ENCODE results near the gene C5. TPM values are rescaled to one million over a fixed set of nuclear protein-coding genes. Genes with fewer than 3 reads are reported as not detected.
A peak's percentile ranks its signal among the peaks of the same experiment; 100 is the strongest.

The C5 gene
- total RNA-seq, 1 donor from 2014 or later = 2.2 TPM

DNA sequence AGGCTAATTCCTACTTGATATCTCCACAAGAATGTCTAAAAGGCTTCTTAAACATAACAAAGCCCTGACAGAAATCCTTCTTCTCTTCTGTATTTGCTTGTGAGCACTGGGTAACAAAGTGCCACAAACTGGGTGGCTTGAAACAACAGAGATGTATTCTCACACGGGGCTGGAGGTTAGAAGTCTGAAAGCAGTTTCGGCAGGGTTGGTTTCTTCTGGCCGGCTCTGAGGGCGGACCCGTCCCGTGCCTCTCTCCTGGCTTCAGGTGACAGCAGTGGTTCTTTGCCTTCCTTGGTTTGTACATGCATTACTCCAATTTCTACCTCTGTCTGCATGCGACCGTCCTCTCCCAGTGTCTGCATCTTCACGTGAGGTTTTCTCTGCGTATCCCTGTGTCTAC, 109.5 kb downstream of the C5 start:
- DNase-seq = no peak

DNA sequence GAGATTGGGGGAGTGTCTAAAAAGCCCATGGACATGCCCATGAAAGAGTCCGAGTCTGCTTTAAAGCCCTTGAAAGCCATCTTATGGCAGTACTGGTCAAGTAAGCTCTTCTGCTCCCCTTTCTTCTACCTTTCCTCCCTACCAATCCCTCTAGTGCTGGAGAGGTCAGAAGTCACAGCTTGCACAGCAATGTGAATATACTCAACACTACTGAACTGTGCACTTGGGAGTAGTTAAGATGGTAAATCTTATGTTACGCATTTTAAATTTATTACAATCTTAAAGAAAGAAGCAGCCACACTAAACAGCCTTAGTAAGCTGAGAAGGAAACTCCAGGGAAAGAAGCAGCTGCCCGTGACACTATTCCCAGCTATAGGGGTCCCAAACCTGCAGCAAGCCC, 111.2 kb downstream of the C5 start:
- DNase-seq = no peak

DNA sequence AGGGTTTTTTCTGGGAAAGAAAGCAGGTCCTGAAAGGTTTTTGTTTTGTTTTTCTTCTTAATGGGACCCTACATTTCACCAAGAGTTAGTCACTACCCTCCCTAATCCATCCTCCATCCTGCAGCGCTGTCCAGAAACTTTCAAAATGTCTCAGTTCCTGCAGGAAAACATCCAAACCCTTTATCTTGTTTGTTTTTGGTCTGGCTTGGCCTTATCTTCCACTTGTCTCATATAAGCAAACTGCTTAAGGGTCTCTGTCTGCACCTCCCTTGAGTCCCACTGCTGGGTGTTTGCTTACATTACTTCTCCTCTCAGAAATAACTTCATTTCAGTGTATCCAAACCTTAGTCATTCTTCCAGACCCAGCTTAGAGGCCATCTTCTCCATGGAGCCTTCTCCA, 112.5 kb downstream of the C5 start:
- no peak for DNase-seq

DNA sequence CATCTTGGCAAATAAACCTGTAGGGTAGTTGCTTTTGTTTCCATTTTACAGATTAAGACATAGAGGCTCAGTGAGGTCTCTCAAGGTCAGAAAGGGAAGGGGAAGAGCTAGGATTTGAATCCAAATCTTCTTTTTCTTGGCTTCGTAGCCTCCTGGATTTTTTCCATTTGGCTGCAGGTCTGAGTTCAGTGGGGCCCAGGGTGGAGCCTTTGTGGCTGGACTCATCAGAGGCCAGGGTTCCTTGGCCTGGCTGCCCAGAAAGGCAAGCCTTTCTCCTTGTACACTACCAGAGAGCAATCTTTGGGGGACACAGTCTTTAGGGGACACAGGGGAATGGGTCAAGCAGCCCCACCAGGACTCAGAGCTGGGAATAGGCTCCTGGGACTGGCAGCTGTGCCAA, 112.9 kb downstream of the C5 start:
- DNase-seq = no peak

DNA sequence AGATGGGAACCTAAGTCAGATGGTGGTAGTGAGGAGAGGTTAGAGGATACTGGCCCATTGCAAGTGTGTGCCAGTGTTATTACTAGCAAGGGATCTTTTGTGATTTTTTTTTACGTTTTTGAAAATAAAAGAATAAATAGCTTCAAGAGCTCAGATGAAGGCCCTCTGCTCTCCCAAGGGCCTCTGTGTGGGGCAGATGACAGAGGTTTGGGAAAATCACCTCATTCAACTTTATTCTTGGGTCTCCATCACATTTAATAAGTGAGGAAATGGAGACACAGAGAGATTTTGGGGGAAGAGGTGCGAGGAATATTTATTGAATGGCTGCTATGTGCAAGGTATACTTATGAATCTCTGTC, 113.3 kb downstream of the C5 start:
- DNase-seq = no peak

DNA sequence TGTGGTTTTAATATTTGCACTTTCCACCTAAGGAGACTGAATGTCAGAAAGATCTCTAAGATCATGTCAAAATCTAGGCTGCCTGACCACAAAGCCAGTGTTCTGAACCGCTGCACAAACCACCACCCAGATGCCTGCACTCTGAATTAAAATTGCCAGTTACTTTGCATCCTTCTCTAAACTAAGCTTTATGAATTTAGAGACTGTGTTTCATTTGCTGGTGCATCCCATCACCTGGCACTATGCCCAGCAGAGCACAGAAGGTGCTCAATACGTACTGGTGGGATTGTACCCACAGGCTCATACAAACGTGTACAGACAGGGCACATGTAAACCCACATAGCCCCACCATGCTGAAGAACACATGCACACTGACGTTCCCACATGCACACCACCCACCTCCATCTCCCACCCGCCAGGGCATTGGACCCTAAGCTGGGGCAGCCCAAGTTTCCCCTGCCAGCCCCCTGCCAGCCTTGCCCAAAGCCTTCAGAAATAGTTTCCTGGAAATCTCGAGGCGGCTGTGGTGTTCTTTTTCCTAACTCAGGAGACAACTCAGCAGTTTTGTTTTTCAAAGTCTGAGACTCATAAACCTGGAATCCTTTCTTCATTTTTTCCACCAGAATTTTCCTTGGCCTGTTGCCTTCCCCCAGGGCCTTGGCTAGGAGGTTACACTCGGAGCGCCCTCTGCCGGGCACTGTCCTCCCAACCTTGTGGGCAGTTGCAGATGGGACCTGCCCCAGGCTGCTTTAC, 113.9 kb downstream of the C5 start:
- DNase-seq = peak; percentile 97

DNA sequence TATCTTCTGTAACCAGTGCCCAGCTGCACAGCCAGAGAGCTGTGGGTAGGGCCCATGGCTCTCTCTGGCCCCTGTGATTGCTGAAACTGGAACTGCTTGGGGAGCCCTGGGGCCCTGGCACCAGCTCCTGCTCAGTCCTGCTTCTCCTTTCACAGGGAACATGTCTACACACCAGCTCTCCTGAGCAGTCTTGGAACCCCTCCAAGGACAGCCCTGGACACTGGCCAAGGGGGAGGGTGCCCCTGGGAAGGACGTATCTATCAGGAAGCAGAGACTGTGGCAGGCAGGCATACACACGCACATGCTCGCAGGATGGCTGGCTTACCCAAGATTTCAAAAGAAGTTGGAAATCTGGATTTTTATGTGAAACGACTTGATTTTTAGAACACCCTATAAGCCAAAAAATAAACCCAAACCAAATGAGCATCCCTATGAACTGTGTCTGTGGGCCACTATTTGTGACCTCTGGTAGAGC, 114.7 kb downstream of the C5 start:
- peak; percentile 98 for DNase-seq

DNA sequence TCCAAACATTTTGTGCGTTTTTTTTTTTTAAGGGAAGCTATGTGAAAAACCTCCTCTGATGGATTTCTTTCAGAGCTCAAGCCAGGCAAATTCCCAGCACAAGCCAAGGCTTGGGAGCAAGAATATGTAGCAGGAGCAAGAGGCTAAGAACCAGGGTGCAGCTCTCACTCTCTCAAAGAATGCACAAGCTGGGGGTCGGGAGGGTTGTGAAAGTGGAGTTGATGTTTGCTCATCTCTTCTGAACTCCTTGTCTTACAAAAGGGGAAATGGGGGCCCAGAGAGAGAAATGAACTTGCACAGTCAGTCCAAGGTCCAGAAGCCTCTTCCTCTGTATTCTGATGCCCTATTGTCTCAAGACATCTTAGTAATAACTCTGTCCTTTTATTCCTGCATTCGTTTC, 115.8 kb downstream of the C5 start:
- DNase-seq = no peak

DNA sequence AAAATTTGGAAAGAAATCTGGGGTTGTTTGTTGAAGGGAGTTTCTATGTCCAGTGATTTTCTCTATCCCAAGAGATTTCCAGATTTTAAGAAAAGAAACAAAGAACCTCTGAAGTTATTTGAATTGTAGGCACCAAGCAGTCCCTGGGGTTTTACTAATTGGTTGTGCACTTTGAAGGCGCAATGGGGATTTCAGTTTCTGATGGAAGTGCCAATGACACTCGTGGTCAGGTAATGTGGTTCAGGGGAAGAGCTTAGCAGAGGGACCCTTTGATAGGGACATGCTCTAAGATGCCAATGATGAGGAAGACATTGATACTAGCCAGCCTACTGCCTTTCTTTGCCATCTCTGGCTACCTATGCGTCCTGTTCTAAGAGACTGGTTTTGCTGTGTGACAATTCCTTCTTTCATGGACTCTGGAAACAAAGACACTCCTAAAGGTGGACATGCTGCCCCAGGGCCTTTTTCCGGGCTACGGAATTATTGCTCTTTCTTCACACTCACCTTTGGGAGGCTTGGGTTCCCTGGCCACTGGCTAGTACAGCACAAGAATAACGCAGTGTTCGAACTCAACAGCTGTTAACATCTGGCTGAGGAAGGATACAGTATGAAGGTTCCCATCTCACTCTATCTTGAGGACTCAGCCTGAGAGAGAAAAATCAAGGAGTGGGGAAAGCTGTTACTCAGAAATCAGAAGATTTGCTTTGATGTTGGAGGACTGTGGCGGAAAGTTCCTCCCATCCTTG, 116.6 kb downstream of the C5 start:
- DNase-seq = no peak

DNA sequence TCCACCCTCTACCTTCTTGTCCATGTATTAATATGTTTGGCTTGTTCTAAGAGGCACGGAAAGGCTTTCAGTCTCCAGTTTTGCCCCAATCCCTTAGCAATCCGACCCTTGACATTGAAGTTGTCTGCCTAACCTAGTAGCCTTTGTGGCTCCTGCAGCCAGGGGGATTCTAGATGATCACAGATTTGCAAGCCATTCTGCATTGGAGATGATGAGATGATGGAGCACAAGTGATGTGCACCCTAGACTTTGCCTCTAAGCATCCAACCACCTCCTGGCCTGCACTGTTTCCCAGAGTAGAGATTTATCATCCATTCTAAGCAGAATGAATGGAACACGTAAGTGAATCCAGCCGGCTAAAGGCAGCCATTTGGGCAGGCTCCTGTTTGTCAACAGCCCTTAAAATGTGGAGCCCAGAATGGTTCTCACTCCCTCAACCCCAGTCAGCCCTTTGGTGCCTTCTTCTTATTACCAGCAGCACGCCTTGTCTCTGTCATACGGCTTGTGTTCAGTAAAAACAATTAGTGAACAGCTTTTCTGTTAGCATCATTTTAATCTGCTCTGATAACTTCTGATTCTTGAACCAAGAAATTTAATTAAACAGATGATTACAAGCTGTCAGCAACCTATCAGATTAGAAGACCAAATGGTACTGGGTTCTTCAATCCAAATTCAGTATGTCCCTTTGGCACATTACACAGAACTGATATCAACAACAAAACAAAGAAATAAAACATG, 117.8 kb downstream of the C5 start:
- DNase-seq = no peak

DNA sequence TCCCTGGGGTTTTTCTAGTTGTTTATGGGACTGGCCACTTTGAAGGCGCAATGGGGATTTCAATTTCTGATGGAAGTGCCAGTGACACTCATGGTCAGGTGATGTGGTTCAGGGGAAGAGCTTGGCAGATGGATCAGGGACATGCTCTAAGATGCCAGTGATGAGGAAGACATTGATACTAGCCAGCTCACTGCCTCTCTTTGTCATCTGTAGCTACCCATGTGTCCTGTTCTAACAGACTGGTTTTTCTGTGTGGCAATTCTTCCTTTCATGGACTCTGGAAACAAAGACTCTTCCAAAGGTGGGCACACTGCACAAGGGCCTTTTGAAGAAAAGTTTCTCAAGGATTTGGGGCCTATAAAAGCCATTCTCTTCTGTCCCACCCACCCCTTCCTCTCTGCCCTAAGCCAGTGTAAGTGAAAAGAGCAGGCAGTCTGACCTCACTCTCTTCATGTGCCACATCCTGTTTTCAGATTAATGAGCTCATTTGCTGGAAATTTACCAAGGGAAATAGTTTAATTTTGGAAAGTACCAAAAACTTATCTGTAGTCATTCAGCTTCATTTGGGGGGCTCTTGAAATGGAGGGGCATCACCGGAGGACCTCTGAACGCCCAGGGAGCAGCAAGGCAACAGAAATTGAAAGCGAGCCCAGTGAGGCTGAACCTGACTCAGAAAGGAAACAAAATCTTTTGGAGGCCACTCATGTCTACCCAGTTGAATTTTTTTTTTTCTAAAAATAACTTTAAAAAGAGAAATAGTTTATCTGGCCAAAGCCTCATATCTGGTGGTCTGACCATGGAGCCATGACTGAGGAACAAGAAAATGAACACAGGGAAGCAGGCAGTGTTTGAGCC, 118.6 kb downstream of the C5 start:
- DNase-seq = peak; percentile 88

DNA sequence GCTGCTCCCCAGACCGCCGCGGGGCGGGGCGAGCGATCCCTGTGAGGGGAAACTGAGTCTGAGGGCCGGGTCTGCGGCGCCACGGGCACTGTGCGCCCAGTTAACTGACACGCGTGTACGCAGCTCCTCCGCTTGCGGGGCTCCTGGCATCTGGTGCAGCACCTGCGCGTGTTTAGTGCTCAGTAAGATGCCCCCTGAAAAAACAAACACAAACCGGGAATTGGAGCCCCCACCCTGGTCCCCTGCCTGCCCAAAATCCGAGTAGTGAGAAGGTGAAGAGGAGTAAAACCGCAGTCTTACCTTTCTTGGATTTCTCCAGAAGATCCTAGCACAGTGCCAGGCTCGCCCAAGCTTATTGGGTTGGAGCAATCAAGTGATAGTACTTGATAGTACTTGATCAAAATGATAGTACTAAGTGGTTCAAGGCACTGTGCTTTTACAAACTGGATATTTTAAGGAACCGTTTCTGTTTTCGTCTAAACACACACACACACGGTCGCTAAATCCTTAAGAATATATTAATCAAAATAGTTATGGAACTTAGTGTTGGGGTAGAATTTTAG, 120.8 kb downstream of the C5 start:
- DNase-seq = no peak

DNA sequence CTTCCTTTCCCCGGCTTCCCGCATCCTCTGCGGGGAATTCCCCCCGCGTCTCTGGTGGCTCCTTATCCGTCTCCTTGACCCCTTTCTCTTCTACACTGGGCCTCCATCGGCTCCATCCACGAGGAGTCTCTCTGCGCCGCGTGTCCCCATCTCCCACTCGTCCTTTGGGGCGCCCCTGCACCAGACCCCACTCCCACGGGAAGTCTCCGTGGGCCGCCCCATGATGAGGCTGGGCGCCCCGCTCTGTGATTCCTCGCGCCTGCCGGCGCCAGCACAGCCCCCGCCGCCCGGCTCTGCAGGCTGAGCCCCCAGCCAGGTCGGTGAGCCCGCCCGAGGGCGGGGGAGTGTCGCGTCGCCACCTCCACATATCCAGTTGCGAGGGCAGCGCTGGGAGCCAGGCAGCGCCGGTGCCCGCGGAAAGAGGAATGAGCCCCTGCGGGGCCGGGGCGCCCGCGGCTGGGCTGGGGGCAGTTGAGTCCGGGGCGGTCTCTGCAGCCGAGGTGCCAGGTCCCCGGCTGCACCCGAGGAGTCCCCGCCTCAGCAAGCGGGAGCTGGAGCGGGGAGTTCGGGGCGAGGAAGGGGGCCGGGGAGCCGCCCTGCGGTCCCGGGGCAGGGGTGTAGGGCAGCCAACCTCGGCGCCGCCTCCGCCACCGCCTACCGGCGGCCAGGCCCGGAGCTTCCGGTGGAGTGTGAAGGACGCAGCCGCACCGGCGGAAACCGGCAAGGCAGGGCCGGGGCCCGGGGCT, 121.4 kb downstream of the C5 start:
- peak; percentile 64 for DNase-seq

DNA sequence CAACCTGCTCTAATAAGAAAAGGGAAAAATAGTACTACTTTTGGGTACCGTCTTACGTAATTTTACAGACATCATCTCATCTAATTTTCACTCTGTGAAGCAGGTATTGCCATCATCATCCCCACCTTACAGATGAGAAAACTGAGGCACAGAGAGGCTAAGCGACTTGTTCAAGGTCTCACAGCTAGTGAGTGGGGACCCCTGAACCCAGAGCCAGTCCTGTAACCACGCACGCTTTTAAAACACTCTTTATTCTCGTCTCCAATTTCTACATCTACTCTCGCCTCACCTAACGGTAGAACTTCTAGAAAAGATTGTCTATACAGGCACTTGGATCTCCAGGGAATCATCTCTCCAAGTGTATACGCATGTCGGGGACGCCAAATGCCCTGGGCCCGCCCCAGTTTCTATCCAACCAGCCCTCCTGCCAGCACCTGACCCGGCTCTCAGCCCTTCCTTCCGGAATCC, 122.0 kb downstream of the C5 start:
- peak; percentile 61 for DNase-seq

DNA sequence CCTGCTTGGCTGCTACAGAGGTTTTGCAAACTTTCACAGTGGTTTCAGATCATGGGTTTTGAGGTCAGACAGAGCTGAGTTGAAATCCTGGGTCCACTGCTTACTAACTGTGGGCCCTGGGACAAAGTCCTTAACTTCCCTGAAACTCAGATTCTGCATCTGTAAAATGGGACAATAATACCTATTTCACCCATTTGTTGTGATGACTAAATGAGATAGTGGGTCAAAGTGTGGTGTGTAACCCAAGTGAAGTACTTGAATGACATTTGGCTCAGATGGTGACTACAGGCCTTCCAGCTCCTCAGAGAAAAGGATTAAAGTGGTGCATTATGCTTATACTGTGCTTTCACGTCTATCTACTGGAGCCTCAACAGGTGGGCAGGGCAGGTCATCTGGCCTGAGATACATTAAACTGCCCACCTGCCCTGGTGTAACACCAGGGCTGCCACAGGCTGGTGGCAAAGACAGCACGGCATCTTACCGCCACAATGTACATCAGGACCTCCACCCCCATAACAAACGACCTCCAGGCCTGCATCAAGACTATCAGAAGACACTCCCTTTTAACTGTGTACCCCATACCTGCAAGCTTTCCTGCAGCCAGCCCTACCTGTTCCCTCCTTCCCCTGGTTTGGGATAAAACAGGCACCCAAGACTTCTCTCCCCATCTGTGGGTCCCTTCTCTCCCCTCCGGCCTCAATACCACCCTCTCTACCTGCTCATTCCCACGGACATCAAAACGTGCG, 122.6 kb downstream of the C5 start:
- no peak for DNase-seq

DNA sequence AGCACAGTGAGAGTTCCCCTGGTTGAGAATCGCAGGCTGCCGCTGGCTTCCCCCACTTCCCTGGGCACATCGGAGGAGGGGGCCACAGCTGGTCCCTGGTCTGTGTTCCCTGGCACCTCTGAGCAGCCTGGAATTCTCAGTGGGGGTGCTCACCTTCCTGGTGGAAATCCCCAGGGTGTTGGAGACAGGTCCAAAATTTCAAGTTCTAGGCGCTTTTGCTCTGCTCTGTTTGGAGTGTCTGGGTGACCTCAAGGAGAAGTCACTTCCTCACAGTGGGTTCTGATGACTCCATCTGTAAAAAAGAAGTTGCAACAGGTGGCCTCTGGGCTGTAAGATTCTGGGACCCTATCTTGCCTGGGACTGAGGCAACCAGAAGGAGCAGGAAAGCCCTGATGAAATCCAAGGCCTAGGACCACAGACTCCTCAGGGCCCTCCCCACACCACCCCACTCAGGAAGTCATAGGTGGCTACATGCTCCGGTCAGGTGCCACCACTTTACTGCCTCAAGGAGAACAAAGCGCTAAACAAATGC, 123.6 kb downstream of the C5 start, which contains the start of gene TRAF1:
Gene TRAF1 (minus strand): TSS at position 400 of the 532 bp plus-strand sequence. CDS start 721 bp downstream, outside the sequence.
- peak; percentile 39 for DNase-seq

DNA sequence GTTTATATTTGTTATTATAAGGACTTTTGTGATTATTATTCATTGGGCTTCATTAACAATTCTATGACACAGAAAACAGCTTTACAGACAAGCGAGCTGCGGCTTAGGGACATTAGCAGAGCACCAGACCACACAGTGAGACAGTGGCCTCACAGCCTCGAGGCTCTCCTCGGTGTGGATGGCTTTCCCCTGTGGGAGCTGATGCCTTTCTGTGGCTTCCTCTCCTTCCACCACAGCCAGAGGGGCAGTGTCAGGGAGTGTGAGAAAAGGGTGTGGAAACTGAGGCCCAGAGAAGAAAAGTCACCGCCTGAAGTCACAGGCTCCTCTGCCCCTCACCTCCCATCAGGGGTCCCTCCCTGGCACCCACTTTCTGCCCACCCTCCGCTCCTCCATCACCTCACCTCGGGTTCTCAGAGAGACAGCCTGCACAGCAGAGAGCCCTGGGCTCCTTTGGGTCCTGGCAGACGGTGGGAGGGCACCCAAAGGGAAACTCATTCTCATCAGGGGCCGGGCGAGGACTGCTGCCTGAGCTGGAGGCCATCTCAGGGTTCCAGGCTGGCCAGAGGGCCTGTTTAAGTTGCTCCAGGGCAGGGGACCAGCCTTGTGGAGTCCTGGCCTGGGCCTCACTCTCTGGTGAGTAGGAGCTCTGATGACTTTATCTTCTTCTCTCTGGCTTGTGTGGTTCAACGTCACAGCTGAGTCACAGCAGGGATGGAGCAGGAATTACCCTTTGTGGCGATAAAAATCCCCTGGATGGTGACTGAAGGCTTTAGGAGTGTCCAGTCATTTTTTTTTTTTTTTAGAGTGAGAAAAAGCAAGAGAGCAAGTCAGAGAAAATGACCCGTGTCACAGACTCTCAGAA, 124.3 kb downstream of the C5 start:
- DNase-seq = peak; percentile 79

DNA sequence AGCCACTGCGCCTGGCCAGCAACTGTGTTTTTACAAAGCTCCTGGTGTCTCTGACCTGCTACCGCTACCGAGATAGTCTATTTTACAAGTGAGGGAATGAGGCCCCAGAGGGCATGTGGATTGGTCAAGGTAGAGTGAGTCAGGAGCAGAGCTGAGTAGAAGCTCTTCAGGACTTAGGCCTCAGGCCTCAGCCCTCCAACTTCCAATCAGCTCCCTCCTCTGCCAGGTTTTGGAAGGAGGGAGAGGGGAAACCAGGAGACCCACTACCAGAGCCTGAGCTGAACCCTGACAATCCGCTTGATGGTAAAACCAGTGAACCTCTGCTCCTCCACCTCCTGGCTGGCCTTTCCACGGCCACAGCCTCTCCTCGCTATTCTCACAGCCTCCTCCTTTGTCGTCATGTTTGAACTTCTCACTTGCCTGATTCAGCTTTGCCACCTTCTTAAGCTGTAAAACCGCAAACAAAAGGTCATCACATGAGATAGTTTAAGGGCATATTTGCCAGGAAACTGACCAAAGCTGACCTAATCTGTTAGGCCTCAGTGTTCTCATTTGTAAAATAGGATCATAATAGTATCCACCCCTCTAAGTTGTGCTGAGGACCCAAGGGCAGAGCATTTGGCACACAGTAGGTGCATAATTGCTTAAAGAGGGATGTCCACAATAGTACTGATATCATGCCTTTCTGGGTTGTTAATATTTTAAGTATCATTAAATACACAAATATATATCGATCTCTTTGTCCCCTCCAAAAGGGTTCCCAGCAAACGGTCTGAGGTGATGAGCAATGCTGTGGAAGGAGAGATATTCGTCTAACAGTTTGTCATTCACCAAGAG, 125.2 kb downstream of the C5 start:
- DNase-seq = peak; percentile 37
